RPMI7951 (cell line): ENCODE measurements around the gene STING1. TPM values are rescaled to one million over a fixed set of nuclear protein-coding genes. Genes with fewer than 3 reads are reported as not detected.
"Not testable (repeated sequence)": the region's sequence is repeated elsewhere in the genome, so short reads cannot be mapped to it uniquely, and the experiment has no call there.

Experiments
- DNase-seq: peaks from one replicate; pipeline ENCODE4 v3.0.0-alpha.2; 2012; ENCODE audit warnings: low read depth
- total RNA-seq: library from RNA; depleted of rRNA; stranded (reverse); fragments of >200 nt; shearing (Covaris generic); gene quantifications from 2 replicates; pipeline ENCODE4 v1.2.3, GENCODE V29; 2014

Gene STING1
- total RNA-seq, 1 experiment from 2014 or later = 9.7 TPM

DNA sequence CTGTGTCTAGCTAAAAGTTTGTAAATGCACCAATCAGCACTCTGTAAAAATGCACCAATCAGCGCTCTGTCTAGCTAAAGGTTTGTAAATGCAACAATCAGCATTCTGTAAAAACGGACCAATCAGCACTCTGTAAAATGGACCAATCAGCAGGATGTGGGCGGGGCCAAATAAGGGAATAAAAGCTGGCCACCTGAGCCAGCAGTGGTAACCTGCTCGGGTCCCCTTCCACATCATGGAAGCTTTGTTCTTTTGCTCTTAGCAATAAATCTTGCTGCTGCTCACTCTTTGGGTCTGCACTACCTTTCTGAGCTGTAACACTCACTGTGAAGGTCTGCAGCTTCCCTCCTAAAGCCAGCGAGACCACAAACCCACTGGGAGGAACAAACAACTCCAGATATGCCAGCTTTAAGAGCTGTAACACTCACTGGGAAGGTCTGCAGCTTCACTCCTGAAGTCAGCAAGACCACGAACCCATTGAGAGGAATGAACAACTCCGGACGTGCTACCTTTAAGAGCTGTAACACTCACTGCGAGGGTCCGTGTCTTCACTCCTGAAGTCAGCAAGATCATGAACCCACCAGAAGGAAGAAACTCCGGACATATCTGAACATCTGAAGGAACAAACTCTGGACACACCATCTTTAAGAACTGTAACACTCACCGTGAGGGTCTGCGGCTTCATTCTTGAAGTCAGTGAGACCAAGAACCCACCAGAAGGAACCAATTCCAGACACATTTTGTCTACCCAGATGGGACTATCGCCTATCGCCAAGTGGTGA lies 20.7 kb upstream of the STING1 start:
- not testable (repeated sequence) for DNase-seq

DNA sequence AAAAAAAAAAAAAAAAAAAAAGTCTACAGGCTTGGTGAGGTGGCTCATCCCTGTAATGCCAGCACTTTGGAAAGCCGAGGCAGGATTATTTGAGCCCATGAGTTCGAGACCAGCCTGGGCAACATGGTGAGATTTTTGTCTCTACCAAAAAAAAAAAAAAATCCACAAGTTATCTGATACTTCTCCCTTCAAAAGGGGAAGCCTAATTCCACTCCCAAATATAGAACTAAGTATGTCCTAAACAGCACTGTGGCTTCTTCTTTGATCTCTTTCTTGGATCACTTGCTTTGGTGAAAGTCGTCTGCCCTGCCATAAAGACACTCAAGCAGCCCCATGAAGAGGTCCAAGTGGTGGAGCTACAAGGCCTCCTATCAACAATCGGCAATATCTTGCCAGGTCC lies 18.8 kb upstream of the STING1 start:
- no peak for DNase-seq

DNA sequence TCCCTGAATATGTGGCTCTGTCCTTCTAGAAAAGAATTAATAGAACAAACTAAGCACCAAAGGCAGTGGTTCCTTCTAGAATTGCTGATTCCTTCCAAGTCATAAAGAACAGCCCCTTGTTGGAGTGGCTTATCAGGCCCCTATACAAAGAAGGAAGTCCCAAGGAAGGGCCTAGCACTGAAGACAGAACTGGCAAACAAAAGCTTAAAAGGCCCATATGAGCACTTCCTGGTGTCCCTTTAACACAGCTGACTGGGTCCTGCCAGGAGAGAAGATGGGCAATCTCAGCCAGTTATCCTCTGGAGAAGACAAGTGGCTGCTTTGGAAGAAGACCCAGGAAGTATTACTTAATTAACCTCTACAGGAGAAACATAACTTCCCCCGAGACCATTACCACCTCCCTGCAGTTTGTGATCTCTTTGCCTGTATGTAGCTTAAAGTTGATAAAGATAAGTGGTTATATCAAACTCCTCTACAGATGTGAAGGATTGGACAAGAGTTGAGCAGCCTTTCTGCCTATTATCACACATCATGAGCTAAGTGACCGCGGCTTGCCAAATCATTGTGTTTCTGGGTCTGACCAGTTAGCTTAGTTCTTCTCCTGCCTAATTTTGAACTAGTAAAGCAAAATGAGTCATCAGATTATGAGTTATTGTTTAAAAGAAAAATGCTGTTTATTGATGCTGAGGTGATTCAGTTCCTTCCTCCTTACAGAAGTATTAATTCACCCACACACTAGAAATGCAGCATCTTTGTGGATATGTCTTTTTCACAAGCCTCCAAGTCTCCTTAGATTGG lies 13.3 kb upstream of the STING1 start:
- no peak for DNase-seq

DNA sequence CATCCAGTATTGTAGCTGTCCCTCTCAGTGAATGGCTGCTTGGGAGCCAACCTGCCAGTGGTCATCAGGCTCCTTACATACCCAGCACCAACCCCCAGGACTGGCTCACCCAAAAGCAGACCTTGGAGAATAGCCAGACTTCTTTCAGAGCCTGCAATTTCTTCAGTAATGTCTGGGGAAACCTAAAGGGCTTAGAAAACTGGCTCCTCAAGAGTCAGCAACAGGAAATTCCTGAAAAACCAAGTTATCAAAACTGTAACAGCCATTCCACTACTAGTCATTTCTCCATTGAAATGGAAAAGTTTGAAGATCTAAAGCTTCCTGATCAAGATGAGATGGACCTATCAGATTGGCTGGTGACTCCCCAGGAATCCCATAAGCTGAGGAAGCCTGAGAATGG lies 12.3 kb upstream of the STING1 start:
- DNase-seq = no peak

DNA sequence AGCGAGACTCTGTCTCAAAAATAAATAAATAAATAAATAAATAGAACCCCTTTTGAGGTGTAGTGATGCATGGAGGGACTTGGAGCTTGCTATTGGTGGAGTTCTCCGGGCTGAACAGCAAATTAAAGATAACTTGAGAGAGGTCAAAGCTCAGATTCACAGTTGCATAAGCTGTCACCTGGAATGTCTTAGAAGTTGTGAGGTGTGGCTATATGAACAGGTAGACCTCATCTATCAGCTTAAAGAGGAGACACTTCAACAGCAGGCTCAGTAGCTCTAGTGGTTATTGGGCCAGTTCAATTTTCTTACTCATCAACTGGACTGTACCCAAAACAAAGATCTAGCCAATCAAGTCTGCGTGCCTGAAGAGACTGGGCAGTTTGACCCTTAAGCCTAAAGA lies 11.7 kb upstream of the STING1 start:
- DNase-seq = no peak

DNA sequence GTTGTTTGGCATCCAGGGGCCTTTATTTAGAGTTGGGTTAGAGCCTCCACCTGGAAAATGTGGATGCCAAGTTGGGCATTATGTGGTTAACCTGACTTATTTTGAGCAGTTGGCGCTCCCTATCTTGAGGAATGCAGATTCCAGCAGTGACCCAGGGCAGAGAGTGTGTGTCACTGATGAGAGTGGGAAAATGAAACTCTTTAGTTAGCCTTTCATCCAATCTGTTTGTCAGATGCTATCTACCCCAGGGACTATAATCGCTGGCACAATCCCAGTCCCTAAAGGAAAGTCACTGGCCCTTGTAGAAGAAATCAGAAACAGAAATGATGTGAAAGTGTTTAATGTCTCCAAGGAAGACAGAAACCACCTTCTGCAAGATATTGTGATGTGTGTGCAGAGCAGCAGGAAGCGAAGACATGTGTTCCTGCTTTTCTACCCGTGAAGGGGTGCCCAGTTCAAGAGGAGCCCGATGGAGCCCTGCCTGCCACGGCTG lies 10.2 kb upstream of the STING1 start:
- peak; percentile 71 for DNase-seq

DNA sequence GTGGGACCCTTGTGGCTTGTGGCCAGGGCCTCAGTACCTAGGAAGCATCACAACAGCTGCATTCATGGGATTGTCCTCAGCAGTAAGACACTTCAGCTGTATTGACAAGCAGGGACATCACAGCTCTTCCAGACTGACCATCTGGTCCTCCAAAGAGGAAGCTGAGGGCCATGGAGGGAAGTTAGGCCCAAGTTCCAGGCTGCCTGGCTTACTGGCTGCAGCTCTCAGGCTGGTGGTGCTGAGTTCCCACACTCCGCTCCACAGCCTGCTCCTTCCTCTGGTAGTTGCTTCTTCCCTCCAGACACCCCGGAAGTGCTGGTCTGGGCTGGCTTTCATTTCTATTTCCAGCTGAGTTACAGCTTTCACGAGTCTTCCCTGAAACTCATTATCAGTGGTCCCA lies 5.7 kb upstream of the STING1 start:
- DNase-seq = no peak

DNA sequence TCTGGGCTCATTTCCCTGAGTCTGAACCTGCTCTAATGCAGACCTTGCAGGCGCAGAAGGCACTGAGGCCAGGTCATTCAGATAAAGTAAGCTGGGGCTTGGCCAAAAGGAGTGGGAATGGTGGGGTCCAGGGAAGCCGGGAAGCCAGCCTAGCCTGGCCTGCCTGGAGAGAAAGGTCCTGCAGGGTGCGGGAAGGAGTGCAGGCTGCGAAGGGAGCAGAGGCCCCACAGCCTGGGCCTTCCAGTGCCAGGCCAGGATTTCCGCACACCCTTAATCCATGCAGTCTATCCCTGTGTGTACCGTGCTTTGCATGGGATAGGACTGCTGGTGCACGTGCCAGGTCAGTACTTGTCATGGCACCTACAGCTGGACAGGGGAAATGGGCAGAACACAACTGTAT lies 3.6 kb upstream of the STING1 start:
- no peak for DNase-seq

DNA sequence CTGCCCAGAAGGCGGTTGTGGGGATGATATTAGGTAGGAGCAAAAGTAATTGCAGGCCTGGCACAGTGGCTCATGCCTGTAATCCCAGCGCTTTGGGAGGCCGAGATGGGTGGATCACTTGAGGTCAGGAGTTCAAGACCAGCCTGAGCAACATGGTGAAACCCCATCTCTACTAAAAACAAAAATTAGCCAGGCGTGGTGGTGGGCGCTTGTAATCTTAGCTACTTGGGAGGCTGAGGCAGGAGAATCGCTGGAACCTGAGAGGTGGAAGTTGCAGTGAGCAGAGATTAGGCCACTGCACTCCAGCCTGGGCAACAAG lies 291 bp upstream of the STING1 start:
- DNase-seq = not testable (repeated sequence)

DNA sequence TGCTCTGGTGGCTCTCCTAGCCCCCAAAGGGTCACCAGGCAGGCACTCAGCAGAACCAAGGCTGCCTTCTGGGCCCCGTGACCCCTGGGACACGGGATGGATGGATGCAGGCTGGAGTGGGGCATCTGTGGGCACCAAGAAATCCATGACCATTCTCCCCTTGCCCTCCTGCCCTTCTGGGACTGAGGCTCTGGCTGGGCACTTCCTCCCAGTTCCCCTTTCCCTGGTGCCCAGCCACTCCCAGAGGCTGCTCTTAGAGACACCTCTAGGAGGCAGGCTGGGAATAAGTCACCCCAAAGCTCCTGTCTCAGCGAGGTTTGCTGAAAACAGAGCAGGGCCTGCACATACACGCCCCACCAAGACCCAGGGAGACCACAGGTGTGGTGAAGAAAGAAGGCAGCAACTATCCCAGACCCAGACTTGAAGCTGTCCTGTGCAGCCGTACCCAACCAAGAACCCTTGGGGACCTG lies 943 bp downstream of the STING1 start:
- DNase-seq = peak; percentile 23

DNA sequence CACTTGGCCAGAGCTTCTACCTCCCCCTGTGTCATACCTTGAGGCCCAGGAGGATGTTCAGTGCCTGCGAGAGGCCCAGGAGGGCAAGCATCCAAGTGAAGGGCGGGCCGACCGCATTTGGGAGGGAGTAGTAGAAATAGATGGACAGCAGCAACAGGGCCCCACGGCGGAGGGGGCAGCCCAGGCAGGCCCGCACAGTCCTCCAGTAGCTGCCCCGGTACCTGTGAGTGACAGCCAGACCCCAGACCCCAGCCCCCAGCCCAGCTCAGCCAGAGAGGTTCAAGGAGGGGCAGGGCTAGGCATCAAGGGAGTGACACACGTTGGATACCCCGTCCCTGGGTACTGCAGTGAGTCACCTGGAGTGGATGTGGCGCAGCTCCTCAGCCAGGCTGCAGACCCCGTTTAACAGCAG lies 1.4 kb downstream of the STING1 start:
- DNase-seq = no peak

DNA sequence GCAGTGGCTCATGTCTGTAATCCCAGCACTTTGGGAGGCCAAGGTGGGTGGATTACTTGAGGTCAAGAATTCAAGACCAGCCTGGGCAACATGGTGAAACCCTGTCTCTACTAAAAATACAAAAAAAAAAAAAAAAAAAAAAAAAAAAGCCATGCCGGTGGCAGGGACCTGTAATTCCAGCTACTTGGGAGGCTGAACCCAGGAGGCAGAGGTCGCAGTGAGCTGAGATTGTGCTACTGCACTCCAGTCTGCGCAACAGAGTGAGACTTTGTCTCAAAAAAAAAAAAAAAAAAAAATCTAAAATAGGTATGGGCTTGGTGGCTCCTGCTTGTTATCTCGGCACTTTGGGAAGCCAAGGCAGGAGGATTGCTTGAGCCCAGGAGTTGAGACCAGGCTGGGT lies 2.8 kb downstream of the STING1 start:
- not testable (repeated sequence) for DNase-seq

DNA sequence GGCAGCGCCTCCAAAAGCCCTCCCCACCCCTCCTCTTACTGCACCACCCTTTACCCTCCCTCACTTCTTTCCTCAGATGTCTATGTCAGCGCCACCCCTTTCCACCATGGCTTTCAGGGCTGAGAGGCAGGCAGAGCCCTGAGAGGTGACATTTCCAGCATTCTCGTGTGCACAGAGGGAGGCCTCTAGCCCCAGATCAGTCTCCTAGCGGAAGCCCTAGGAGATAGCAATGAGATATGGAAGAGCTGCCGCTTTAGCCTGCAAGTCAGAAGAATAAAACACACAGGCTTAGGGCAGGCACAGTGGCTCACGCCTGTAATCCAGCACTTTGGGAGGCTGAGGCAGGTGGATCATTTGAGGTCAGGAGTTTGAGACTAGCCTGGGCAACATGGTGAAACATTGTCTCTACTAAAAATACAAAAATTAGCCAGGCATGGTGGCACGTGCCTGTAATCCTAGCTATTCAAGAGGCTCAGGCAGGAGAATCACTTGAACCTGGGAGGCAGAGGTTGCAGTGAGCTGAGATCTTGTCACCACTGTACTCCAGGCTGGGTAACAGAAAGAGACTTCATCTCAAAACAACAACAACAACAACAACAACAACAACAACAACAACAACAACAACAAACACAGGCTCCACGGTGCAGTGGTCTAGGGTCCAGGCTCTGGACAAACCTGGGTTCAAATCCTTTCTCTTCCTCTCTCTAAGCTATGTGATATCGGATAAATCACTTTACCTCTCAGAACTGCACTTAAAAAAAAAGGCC lies 3.7 kb downstream of the STING1 start:
- not testable (repeated sequence) for DNase-seq

DNA sequence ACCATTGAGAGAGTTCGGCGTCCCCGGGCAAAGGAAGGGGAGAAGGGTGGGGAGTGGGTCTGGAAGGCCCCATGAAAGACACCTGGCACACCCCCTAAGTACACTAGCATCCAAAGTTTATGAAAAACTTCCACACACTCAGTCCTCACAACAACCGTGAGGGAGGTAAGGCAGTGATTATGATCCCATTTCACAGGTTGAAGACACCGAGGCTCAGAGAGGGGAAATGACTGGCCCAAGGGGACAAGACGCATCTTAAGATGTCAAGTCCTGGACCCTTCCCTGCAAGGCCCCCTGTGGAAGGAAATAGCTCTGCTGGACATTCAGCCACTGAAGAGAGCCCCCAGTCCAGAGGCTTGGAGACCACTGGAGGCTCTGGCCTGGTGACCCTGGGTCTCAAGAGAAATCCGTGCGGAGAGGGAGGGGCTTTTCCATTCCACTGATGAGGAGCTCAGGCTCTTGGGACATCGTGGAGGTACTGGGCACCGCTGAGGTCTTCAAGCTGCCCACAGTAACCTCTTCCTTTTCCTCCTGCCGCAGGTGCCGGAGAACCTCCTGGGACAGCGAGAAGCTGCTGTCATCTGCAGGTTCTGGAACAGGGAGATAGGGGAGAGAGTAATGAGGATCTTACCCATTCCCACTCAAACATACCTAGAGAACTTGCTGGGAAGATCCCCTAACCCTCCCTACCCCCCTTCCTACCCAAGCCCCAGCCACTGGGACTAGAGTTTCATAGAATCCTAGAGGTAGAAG lies 6.5 kb downstream of the STING1 start:
- no peak for DNase-seq

DNA sequence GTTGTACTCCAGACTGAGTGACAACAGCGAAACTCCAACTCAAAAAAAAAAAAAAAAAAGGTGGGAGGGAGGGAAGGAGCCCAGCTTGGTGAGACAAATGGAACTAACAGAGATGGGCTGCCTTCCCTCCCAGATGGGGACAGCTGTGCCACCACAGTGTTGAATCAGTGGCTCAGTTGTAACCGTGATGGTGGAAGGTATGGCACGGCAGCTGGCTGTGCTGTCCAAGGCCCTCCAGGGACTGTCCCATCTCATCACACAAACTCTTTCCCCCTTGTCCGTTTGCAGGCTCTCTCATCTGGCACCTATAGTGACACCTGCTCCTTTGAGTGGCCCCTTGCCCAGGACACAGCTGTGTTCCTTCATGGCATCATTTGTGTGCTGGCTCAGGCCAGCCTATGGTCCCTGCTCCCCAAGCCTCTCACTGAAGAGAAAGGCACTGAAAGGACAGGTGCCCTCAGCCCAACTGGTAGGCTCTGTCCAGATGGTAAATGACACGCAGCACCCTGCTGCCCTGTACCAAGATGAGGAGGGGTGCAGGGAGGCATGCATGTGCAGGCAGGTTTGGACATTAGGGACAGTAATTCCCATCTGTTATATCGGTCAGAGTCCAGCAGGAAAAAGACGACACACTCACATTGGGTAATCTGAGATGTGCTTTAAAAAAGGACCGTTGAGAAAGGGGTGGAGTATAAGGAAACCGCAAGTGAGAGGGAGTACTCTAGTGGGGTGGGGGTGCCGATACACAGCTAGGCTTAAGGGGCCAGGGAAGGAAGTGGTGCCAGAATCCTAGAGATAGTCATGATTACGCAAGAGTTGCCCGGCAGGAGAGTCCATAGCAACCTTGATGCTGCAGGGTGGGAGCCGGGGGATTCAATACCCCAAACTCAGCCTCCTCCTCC lies 7.4 kb downstream of the STING1 start:
- DNase-seq = no peak

DNA sequence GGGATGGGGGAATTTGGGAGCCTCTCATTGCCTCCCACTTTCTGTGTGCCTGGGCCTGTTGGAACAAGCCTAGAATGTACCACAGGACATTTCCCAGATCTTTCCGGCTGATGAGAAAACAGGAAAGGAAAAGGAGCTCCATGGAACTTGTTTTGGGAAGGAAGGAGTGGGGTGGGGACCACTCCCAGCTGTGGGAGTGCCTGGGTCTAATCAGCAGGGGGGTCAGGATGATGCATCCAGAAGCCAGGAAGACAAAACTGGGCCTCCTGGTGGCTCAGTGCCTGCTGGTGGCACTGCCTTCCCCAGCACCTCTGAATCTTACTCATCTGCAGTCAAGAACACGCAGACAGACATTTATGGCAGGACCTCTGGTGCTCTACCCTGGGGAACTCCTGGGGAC lies 9.0 kb downstream of the STING1 start:
- no peak for DNase-seq

DNA sequence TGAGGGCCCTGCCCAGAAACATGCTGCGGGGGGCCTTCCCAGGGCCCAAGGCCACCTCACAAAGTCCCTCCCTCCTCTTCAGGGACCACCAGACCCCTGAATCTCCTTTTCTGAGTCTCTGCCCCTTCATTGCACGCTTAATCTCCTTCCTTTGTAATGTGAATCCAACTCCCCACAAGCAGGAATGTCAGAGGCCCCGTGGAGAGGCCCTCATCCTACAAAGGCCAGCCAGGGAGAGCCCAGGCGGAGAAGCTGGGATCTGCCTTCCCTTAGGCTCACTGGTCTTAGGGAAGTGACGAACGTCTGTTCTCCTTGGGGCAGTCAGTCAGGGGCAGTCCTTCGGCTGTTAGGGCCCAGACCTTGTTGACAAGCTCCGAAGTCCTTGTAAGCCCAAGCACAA lies 9.5 kb downstream of the STING1 start:
- no peak for DNase-seq

DNA sequence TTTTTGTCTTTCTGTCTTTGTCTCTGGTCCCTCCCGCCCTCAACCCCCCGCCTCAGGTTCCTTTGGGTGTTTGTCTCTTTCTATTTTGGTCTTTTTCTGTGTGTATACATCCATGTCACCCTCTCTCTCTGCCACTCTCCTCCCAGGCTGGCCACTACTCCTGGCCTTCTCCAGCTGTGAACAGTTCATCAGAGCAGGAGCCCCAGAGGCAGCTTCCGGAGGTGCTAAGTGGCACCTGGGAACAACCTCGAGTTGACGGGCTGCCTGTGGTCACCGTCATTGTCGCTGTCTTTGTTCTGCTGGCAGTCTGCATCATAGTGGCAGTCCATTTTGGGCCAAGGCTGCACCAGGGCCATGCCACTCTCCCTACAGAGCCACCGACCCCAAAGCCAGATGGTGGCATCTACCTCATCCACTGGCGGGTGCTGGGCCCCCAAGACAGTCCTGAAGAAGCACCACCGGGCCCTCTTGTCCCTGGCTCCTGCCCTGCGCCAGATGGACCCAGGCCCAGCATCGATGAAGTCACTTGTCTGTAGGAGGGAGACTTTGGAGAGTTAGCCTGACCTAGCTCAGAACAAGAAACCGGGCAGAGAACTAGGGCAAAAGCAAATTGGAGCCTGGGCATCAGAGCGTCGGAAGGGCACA lies 10.1 kb downstream of the STING1 start:
- no peak for DNase-seq

DNA sequence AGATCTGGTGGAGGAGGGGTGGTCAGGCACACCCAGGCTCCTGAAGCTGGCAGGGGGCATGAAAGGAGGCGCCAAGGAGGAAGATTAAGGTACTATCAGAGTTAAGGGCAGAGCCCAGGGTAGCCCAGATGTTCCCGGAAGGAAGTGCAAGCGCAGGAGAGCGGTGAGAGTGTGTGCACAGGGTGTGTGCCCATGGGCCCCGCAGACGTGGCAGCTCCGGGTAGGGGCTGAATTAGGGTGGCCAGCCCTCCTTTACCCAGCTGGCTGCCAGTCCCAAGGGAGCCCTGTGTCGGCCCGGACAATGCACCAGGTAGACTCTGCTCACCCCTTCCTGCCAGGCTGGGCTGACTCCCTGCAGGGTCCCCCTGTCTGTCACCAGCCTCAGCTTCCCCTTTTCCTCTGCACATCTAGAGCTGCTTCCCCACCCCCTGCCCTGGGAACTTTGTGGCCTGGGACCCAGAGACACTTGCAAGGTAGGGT lies 11.7 kb downstream of the STING1 start, which contains the start of gene SMIM33:
Gene SMIM33, plus strand, starts transcription at position 184 of the 480 bp plus-strand sequence. Its CDS starts 118 bp downstream, at position 302.
- no peak for DNase-seq
